HG03439 (cell line): ENCODE data around the gene NIPBL.
"Not testable (repeated sequence)": the region's sequence is repeated elsewhere in the genome, so short reads cannot be mapped to it uniquely, and the experiment has no call there.

Experiments
- ATAC-seq: cut with Tn5 transposase; IDR thresholded peaks from one replicate; pipeline ENCODE4 v1.9.1; 2021; ENCODE audit warnings: mild to moderate bottlenecking, moderate library complexity; ENCODE audit not compliant: unreplicated experiment

Gene NIPBL

GRCh38 chr5:36878392-36879082 lies 2.0 kb downstream of the NIPBL start:
- ATAC-seq = no peak

- no peak for ATAC-seq
Measured at GRCh38 chr5:36879274-36880033, 2.9 kb downstream of the NIPBL start.

- no peak for ATAC-seq
Measured at GRCh38 chr5:36880761-36881160, 4.2 kb downstream of the NIPBL start.

DNA sequence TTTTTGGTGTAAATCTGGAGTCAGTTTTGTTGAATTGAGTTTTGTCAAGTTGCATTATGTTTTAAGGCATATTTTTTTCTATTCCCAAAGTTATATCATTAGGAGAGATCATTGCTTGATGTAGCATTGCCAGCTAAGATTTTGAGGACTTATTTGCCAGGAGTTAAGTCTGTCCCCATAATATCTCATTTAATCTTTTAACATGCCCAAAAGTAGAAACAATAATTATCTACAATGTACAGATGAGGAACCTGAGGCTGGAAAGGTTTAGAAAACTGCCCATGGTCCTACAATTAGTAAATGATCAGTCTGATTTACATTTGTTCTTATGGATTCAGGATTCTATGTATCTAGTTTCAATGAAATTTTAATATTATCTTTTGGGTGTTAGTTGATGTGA lies 4.7 kb downstream of the NIPBL start:
- ATAC-seq = no peak

DNA sequence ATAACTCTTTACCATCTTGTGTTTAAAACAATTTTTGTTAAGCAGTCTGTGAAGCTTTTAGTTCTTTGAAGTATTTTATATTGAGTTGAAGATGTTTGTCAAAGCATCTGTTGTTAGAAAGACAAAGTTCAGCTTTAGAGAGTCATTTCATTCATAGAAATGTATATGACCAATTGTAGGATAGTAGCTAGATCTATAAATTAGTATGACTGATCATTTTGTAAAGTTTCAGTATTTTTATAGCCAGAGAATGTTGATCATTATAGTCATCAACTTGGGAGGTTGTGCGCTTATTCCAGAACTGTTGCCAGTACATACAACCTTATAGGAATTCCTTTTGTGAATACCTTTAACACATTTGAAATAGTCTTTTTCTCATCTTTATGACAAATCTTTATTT lies 5.2 kb downstream of the NIPBL start:
- no peak for ATAC-seq

DNA sequence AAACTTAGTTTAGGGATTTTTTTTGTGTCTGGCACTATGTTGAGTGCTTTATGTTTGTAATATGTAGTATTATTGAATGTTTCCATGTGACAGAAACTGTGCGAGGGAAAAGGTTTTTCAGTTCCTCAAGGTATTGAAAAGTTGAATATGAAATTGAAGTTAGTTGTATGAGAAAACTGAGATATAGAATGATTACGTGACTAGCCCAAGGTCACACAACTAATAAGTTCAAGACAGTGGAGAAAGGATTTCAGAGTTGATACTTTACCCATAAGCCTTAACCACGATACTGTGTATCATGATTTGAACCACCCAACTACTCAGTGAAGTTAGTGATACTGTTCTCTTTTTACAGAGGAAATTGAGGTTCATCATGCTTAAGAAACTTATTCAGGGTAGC lies 5.7 kb downstream of the NIPBL start:
- ATAC-seq = no peak

- no peak for ATAC-seq
Measured at GRCh38 chr5:36883894-36884462, 7.4 kb downstream of the NIPBL start.

GRCh38 chr5:36885149-36885548 lies 8.6 kb downstream of the NIPBL start:
- no peak for ATAC-seq

- ATAC-seq = no peak
Measured at GRCh38 chr5:36885566-36886485, 9.3 kb downstream of the NIPBL start.

DNA sequence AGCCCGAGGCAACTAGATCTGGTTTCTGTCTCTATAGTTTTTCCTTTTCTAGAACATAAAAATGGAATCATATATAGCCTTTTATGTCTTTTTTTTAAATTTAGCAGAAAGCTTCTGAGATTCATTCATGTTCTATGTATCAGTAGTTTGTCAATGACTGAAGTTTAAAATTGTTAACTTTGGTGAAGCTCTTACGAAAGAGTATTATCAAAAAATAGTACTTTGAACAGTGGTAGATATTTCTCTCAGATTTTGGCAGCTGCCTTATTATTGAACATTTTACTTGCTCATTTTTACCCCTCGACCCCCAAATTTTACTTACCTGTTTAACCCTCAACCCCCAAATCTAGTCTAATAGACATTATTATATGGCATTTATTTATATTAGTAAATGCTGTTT lies 10.2 kb downstream of the NIPBL start:
- no peak for ATAC-seq

- no peak for ATAC-seq
Measured at GRCh38 chr5:36887532-36887931, 11.0 kb downstream of the NIPBL start.

- no peak for ATAC-seq
Measured at GRCh38 chr5:36888303-36888702, 11.7 kb downstream of the NIPBL start.

- ATAC-seq = no peak
Measured at GRCh38 chr5:36889264-36889663, 12.7 kb downstream of the NIPBL start.

GRCh38 chr5:36891266-36891665 lies 14.7 kb downstream of the NIPBL start:
- ATAC-seq = no peak

DNA sequence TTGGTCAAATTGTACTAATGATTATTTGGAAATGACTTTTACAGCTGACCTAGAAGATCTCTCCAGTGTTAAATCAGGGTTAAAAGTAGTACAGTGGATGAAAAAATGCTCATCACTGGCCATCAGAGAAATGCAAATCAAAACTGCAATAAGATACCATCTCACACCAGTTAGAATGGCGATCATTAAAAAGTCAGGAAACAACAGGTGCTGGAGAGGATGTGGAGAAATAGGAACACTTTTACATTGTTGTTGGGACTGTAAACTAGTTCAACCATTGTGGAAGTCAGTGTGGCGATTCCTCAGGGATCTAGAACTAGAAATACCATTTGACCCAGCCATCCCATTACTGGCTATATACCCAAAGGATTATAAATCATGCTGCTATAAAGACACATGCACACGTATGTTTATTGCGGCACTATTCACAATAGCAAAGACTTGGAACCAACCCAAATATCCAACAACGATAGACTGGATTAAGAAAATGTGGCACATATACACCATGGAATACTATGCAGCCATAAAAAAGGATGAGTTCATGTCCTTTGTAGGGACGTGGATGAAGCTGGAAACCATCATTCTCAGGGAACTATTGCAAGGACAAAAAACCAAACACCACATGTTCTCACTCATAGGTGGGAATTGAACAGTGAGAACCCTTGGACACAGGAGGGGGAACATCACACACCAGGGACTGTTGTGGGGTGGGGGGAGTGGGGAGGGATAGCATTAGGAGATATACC lies 15.7 kb downstream of the NIPBL start:
- not testable (repeated sequence) for ATAC-seq

- ATAC-seq = no peak
Measured at GRCh38 chr5:36894954-36895353, 18.4 kb downstream of the NIPBL start.

DNA sequence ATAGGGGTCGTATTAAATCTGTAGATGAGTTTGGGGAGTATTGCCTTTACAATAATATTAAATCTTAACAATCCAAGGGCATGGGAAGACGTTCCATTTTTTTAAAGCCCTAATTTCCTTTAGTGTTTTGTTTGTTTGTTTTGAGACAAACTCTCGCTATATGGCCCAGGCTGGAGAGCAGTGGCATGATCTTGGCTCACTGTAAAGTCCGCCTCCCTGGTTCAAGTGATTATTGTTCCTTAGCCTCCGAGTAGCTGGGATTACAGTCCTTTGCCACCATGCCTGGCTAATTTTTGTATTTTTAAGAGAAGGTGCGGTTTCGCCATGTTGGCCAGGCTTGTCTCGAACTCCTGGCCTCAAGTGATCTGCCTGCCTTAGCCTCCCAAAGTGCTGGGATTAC lies 19.9 kb downstream of the NIPBL start:
- no peak for ATAC-seq

DNA sequence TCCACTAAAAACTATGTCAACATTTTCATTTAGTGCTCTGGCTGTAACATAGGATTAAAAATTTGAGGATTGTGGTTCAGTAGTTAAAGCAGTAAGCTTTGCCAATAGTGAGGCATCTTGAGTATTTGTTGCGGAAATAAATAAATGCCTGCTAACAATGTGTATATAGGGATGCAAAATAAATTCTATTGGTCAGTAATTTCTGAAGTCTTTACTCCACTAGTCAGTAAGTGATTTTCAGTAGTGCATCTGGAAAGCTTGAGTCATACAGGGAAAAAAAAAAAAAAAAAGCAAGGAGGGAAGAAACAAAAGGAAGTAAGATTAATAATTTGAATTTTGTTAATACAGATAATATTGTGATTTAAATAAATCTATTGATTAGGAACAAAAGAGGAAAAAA lies 21.0 kb downstream of the NIPBL start:
- ATAC-seq = no peak

DNA sequence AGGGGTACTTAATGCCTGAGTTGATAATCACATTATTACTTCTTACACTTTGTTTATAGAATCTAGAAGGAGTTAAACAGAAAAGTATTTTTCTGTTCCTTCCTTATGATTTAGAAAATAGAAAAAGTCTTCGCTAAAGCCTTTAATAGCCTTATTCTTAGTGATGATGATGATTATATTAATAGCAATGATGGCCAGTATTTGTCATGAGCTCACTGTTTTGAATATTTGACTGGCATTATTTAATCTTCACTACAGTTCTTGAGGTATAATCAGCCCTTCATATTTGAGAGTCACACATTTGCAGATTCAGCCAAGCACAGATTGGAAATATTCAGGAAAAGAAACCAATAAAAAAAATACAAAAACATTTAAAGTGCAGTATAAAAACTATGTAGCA lies 23.3 kb downstream of the NIPBL start:
- ATAC-seq = no peak

- no peak for ATAC-seq
Measured at GRCh38 chr5:36900283-36900682, 23.7 kb downstream of the NIPBL start.
